DMS153 treated with DMSO at 0.1 percent for 48 hours (cell line): ENCODE measurements around the gene ZNF655.
"Not testable (repeated sequence)": the region's sequence is repeated elsewhere in the genome, so short reads cannot be mapped to it uniquely, and the experiment has no call there.

Experiments used
- DNase-seq: peaks from one replicate; lab custom pipeline; 2025; ENCODE audit not compliant: unreplicated experiment; lab: John Stamatoyannopoulos, UW

The ZNF655 gene

GRCh38 chr7:99558306-99559174 is at the start of gene ZNF655:
TSS of gene ZNF655 (plus strand) at chr7:99558642. CDS start at chr7:99560560, 1,918 bp downstream.
- DNase-seq: peak; percentile 79

GRCh38 chr7:99514050-99514449 is 44.4 kb upstream of the ZNF655 start:
- DNase-seq: no peak

GRCh38 chr7:99521399-99521798 is 37.0 kb upstream of the ZNF655 start:
- DNase-seq: no peak

GRCh38 chr7:99525713-99526440 is 32.6 kb upstream of the ZNF655 start:
- DNase-seq: no peak

- no peak for DNase-seq
Measured at GRCh38 chr7:99531354-99531765, 27.1 kb upstream of the ZNF655 start.

- no peak for DNase-seq
Measured at GRCh38 chr7:99535667-99536066, 22.8 kb upstream of the ZNF655 start.

GRCh38 chr7:99539213-99539811 is 19.1 kb upstream of the ZNF655 start:
- DNase-seq: no peak

- DNase-seq: no peak
Measured at GRCh38 chr7:99540542-99540941, 17.9 kb upstream of the ZNF655 start.

GRCh38 chr7:99541212-99541611 is 17.2 kb upstream of the ZNF655 start:
- no peak for DNase-seq

GRCh38 chr7:99543081-99543671 is 15.3 kb upstream of the ZNF655 start:
- no peak for DNase-seq

- DNase-seq: no peak
Measured at GRCh38 chr7:99543916-99544315, 14.5 kb upstream of the ZNF655 start.

GRCh38 chr7:99545308-99545707 is 13.1 kb upstream of the ZNF655 start:
- not testable (repeated sequence) for DNase-seq

GRCh38 chr7:99549545-99549944 is 8.9 kb upstream of the ZNF655 start:
- not testable (repeated sequence) for DNase-seq

GRCh38 chr7:99551334-99551733 is 7.1 kb upstream of the ZNF655 start:
- no peak for DNase-seq

- DNase-seq: peak; percentile 65
Measured at GRCh38 chr7:99551767-99552463, 6.5 kb upstream of the ZNF655 start, which contains the start of gene FAM200A. TSS of gene FAM200A (minus strand) at chr7:99552114. CDS start at chr7:99548407, 3,707 bp downstream.

GRCh38 chr7:99553039-99553438 is 5.4 kb upstream of the ZNF655 start:
- no peak for DNase-seq

GRCh38 chr7:99554939-99555338 is 3.5 kb upstream of the ZNF655 start:
- DNase-seq: no peak

GRCh38 chr7:99557196-99557607 is 1.2 kb upstream of the ZNF655 start:
- DNase-seq: no peak

GRCh38 chr7:99557940-99558305 is 519 bp upstream of the ZNF655 start:
- DNase-seq: no peak

- no peak for DNase-seq
Measured at GRCh38 chr7:99559175-99559915, 903 bp downstream of the ZNF655 start.
